ENCODE results near the gene PRSS57.

The PRSS57 gene

DNA sequence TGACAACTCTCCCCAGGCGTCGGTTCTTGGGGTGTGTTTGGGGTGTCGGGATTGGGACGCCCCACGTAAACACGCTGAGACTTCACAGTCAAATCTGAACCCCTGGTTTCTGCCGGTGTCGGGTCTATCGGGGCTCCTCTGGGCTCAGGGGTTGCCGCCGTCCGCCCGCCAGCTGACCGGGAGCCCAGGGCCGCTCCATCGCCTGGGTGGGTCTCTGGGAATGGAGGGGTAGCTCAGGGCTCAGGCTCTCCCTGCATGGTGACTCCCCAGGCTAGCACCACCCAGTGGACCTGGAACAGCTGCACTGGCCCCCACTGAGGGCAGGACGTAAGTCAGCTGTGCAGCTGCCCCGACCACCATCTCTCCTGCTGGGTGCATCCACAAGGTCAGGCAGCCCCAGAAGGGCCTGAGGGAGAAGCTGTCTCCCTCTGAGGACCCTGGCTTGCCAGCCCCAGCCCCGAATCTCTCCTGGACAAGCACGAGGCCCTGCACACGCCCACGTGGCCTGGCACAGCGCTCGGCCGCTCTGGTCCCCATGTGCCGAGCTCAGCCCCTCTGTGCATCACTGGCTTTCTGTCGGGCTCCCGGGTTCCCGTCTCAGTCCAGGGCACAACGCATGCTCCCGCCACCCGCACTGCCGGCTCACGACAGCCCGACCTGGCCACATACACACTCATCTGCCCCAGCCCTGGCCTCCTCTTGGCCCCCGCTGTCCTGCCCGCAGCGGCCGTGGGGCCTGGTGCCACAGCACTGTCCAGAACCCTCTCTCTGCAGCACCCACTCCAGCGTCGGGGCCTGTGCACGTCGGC is 38.3 kb downstream of the PRSS57 start:
- TF ChIP-seq EZH2 (optimal IDR thresholded peaks at IDR 0.05; ENCODE audit: low read depth, low read length) (no peak), EZH2phosphoT487 (IDR thresholded peaks at IDR 0.05; ENCODE audit: low read length) (no peak)
- TF ChIP-seq, protein P1, sequence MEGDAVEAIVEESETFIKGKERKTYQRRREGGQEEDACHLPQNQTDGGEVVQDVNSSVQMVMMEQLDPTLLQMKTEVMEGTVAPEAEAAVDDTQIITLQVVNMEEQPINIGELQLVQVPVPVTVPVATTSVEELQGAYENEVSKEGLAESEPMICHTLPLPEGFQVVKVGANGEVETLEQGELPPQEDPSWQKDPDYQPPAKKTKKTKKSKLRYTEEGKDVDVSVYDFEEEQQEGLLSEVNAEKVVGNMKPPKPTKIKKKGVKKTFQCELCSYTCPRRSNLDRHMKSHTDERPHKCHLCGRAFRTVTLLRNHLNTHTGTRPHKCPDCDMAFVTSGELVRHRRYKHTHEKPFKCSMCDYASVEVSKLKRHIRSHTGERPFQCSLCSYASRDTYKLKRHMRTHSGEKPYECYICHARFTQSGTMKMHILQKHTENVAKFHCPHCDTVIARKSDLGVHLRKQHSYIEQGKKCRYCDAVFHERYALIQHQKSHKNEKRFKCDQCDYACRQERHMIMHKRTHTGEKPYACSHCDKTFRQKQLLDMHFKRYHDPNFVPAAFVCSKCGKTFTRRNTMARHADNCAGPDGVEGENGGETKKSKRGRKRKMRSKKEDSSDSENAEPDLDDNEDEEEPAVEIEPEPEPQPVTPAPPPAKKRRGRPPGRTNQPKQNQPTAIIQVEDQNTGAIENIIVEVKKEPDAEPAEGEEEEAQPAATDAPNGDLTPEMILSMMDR (IDR thresholded peaks at IDR 0.05; ENCODE audit: low read length): no peak
- H4K20me1 ChIP-seq (ENCODE audit: insufficient read depth, low read length): peaks cover 85% of the 10 kb centered on the region
- H3K4me2 ChIP-seq (ENCODE audit: low read depth, low read length): no peak overlapping the region
- H3K27ac ChIP-seq (ENCODE audit: low read length): no peak overlapping the region
- DNase-seq: no peak
- no peaks in the 10 kb centered on the region for H3K9me3 ChIP-seq (replicated peaks; ENCODE audit: insufficient read depth, low read length)
- no peak overlapping the region for H2AFZ ChIP-seq (ENCODE audit: low read length)
- peaks cover 98% of the 10 kb centered on the region for H3K79me2 ChIP-seq (ENCODE audit: low read length)
- H3K4me1 ChIP-seq (ENCODE audit: low read length): peaks cover 14% of the 10 kb centered on the region
- H3K27me3 ChIP-seq (replicated peaks; ENCODE audit: insufficient read depth, low read length): no peaks in the 10 kb centered on the region
- H3K9ac ChIP-seq (ENCODE audit: low read length): no peak overlapping the region
- no peak overlapping the region for H3K4me3 ChIP-seq (ENCODE audit: low read length)
- peaks cover 22% of the 10 kb centered on the region for H3F3A ChIP-seq (ENCODE audit: insufficient read depth, low read length)
- H3K9me2 ChIP-seq (replicated peaks; ENCODE audit: insufficient read depth, low read length): no peaks in the 10 kb centered on the region
- H3K36me3 ChIP-seq (replicated peaks; ENCODE audit: insufficient read depth, low read length): peaks cover 46% of the 10 kb centered on the region

DNA sequence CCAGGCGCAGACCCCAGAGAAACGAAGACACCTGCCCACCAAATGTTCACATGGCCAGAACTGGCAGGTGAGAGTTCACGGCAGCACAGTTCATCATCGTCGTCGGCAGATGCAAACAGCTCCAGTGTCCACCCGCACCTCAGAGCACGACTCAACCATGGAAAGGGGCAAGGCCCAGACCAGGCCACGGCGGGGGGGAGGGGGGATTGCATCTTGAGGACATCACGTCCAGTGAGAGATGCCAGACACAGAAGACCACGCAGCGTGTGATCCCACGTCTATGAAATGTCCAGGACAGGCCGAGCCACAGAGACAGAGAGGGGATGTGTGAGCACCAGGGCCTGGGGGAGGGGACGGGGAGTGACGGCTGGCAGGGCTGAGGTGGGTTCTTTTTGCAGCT is 39.6 kb downstream of the PRSS57 start:
- H3K36me3 ChIP-seq (replicated peaks; ENCODE audit: insufficient read depth, low read length): peaks cover 50% of the 10 kb centered on the region
- DNase-seq: no peak
- H3K27ac ChIP-seq (ENCODE audit: low read length): no peak overlapping the region
- TF ChIP-seq EZH2phosphoT487 (IDR thresholded peaks at IDR 0.05; ENCODE audit: low read length) (no peak), EZH2 (optimal IDR thresholded peaks at IDR 0.05; ENCODE audit: low read depth, low read length) (no peak)
- TF ChIP-seq, protein P1 (IDR thresholded peaks at IDR 0.05; ENCODE audit: low read length): no peak
- no peak overlapping the region for H2AFZ ChIP-seq (ENCODE audit: low read length)
- no peaks in the 10 kb centered on the region for H3K9me2 ChIP-seq (replicated peaks; ENCODE audit: insufficient read depth, low read length)
- H3K27me3 ChIP-seq (replicated peaks; ENCODE audit: insufficient read depth, low read length): no peaks in the 10 kb centered on the region
- peaks cover 10% of the 10 kb centered on the region for H3F3A ChIP-seq (ENCODE audit: insufficient read depth, low read length)
- peaks cover 98% of the 10 kb centered on the region for H3K79me2 ChIP-seq (ENCODE audit: low read length)
- H3K9ac ChIP-seq (ENCODE audit: low read length): no peak overlapping the region
- no peak overlapping the region for H3K4me2 ChIP-seq (ENCODE audit: low read depth, low read length)
- H4K20me1 ChIP-seq (ENCODE audit: insufficient read depth, low read length): peaks cover 84% of the 10 kb centered on the region
- no peak overlapping the region for H3K4me3 ChIP-seq (ENCODE audit: low read length)
- no peaks in the 10 kb centered on the region for H3K9me3 ChIP-seq (replicated peaks; ENCODE audit: insufficient read depth, low read length)
- H3K4me1 ChIP-seq (ENCODE audit: low read length): peaks cover 12% of the 10 kb centered on the region

DNA sequence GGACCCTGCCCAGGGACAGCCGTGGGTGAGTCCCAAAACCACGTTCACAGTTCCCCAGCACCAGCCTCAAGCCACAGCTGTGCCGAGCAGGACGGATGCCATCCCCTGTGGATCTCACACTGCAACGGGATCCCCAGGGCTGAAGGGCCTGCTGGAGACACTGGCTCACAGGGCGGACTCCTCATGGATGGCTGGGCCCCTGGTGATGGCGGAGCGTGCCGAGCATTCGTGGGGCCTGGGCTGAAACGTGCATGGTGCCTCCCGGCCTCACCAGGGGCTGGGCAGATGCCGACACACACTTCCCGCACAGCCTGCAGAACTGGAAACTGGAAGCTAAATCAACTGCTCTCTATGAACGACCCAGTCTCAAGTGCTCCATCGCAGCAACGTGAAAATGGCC is 41.8 kb downstream of the PRSS57 start:
- Histone ChIP-seq H3K9me2 (replicated peaks; ENCODE audit: insufficient read depth, low read length) (no peaks in the 10 kb centered on the region), H3K27me3 (replicated peaks; ENCODE audit: insufficient read depth, low read length) (no peaks in the 10 kb centered on the region), H3K4me1 (ENCODE audit: low read length) (no peaks in the 10 kb centered on the region), H3K36me3 (replicated peaks; ENCODE audit: insufficient read depth, low read length) (peaks cover 61% of the 10 kb centered on the region), H3K27ac (ENCODE audit: low read length) (no peak overlapping the region), H2AFZ (ENCODE audit: low read length) (no peak overlapping the region), H3K9ac (ENCODE audit: low read length) (no peak overlapping the region), H3K4me3 (ENCODE audit: low read length) (no peak overlapping the region), H3K9me3 (replicated peaks; ENCODE audit: insufficient read depth, low read length) (no peaks in the 10 kb centered on the region), H3K79me2 (ENCODE audit: low read length) (peaks cover 93% of the 10 kb centered on the region), H3K4me2 (ENCODE audit: low read depth, low read length) (no peak overlapping the region), H3F3A (ENCODE audit: insufficient read depth, low read length) (no peaks in the 10 kb centered on the region), H4K20me1 (ENCODE audit: insufficient read depth, low read length) (peaks cover 64% of the 10 kb centered on the region)
- no peak for DNase-seq
- TF ChIP-seq, protein P1 (IDR thresholded peaks at IDR 0.05; ENCODE audit: low read length): no peak
- TF ChIP-seq EZH2phosphoT487 (IDR thresholded peaks at IDR 0.05; ENCODE audit: low read length): no peak
- TF ChIP-seq EZH2 (optimal IDR thresholded peaks at IDR 0.05; ENCODE audit: low read depth, low read length): no peak
